GM13977 (cell line): ENCODE measurements around the gene HMOX2.
A peak's percentile ranks its signal among the peaks of the same experiment; 100 is the strongest.

Experiments used
- DNase-seq: peaks from one replicate; pipeline ENCODE4 v3.0.0; 2012; ENCODE audit warnings: low spot score
- in situ Hi-C: fragments of 300-500 bp; cut with MboI; formaldehyde crosslinking; loops from one replicate; pipeline ENCODE4 v1.12.0; 2022; ENCODE audit warnings: low sequenced_read_pairs, low pct_unique_long_range_greater_than_20kb, mixed read lengths, inconsistent platforms; ENCODE audit not compliant: unreplicated experiment
- TF ChIP-seq, protein P1 (sequence below): IDR thresholded peaks from 2 replicates; pipeline ENCODE4 v1.5.1; 2012; ENCODE audit warnings: mild to moderate bottlenecking, control low read depth; ENCODE audit not compliant: insufficient read depth; ENCODE audit errors: extremely low read depth, missing control alignments

Gene HMOX2

DNA sequence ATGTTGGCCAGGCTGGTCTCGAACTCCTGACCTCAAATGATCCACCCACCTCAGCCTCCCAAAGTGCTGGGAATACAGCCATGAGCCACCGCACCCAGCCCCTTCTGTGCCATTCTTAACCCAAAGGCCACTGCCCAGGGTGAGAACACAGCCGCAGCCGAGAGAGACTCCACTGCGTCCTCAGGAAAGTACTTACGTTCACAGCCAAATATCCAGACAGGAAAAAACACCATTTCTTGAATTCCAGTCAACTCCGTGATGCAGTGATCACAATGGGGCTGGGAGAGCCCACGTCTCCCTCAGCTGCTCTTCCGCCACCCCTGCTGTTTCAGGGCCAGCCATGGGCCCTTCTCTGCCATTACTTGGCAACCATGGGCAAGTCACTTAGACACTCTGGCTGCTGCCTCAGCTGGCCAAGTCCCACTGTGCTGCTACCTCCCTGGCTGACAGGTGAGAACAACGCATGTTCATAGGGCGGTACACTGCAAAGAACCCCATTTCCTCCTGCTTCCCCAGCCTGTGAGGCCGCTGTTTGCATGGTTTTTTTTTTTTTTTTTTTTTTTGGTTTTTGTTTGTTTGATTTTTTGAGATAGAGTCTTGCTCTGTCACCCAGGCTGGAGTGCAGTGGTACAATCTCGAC lies 58.1 kb downstream of the HMOX2 start:
- in situ Hi-C loops = no loop called here
- TF ChIP-seq, protein P1, sequence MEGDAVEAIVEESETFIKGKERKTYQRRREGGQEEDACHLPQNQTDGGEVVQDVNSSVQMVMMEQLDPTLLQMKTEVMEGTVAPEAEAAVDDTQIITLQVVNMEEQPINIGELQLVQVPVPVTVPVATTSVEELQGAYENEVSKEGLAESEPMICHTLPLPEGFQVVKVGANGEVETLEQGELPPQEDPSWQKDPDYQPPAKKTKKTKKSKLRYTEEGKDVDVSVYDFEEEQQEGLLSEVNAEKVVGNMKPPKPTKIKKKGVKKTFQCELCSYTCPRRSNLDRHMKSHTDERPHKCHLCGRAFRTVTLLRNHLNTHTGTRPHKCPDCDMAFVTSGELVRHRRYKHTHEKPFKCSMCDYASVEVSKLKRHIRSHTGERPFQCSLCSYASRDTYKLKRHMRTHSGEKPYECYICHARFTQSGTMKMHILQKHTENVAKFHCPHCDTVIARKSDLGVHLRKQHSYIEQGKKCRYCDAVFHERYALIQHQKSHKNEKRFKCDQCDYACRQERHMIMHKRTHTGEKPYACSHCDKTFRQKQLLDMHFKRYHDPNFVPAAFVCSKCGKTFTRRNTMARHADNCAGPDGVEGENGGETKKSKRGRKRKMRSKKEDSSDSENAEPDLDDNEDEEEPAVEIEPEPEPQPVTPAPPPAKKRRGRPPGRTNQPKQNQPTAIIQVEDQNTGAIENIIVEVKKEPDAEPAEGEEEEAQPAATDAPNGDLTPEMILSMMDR = no peak
- no peak for DNase-seq

DNA sequence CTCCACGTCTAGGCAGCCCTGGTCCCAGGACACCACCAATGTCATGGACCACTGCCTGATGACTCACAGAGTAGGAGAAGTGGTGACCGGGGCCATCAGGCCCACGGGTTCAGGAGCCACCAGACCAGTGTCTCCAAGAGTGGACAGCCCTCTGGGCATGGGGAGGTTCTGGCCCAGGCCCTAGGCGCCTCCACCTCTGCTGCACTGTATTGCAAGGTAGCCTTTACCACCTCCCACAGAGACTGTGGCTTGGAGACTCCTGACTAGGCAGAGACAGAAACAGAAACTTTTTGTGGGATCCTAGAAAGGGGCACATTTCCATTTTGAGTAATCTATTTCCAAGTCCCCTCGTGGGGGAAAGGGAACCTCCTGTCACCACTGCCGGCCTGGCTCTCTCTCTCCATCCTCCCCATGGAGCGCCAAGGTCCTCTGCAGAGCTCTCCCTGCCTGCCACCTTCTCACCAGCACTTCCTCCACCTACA lies 59.5 kb downstream of the HMOX2 start:
- in situ Hi-C loops = no loop called here
- no peak for DNase-seq
- TF ChIP-seq, protein P1 = no peak

DNA sequence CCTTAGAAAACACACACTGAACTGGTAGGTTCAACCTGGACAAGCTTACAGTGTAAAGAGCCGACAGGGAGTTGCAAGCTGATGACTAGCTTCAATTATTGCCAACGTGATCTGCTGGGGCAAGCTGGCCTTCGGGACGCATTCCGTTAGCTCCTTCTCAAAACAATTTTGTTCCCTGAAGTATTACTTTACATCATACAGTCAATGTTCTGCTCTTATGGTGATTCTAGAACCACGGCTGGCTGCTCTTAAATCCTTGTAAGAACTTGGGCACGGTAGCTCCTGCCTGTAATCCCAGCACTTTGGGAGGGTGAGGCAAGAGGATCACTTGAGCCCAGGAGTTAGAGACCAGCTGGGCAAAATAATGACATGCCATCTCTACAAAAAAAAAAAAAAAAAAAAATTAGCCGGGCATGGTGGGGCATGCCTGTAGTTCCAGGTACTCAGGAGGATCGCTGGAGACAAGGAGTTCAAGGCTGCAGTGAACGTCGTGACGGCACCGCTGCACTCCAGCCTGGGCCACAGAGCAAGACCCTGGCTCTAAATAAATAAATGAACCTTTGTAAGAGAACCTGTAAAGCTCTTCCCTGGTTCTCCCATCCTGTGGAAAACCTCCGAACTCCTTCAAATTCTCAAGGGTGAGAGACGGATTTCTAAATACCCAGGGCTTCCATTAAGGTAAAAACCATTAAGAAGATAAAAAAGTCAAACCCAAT lies 60.4 kb downstream of the HMOX2 start:
- in situ Hi-C loops = no loop called here
- TF ChIP-seq, protein P1 = no peak
- no peak for DNase-seq

DNA sequence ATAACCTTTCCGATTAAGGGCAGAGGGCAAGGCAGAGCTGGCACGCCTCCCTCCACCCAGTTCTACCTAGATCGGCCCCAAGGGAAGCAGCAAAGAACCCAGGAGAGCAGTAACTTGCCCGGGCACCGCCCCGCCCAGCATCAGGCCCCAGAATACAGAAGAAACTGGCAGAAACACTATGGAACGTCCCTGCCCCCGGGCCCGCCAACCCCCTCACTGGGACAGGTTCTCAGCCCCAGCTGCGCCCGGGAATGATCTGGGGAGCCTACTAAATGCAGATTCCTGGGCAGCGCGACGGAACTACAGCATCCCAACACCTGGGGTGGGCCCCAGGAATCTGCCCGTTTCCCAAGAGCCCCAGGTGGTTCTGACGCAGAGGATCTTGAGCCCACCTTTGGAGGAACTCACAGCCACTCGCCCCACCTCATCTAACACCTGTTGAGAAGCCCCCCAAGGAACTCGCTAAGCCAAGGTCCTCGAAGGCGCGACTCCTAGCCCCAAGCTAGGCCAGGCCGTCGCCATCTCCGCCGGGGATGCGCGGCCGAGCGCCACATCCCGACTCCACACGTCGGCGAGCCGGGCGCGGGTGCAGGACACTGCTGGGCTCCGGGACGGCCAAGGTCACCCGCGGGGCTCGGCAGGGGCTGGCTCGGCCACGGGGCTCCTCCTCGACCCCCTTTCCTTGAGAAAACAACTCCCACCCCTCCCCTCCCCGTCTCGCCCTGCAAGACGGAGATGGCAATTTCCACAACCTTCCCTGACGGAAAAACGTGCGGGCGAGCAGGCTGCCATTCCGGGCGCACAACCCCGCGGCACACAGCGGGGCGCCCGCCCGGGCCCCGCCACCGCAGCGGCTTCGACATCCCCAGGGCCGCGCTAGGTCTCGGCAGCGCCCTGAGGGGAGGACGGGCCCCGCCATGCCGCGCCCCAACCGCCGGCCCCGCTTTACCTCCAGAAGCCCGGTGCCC lies 61.5 kb downstream of the HMOX2 start:
- DNase-seq = no peak

DNA sequence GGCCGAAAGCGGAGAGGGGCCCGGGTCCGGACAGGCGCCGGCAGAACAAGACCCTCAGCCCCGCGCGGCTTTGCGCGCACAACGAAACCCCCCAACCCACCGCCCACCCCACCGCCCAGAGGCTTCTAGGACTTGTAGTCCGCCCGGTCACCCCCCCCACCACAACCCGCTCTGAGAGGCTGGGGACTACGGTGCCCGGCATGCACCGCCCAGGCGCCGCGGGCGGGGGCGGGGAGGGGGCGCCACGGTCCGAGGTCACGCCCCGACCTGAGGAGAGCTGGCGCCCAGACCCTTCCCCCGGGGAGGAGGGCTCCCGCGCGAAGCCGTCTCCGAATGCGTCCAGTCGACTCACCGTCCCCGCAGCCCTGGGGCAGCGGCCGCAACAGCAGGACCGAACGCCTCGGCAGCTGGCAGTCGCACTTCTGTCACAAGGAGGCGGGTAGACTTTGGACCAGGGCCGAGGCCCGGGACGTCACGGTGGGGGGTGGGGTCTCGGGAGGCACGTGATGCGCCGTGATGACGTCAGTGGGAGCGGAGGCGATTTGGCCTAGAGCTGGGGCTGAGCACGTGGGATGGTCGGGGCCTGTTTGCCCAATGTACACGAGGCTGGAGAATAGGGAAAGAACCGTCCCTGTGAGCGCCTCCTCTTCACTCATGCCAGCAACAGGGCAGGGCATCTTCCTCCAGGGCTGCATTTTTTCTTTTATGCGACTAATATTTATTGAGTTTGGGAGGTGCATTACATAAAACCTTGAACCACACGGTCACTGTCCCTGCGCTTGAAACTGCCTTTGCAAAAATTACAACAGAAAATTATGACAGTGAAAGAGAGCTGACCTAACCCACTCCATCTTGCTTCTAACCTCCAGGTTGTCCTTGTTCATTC lies 62.4 kb downstream of the HMOX2 start, which contains the start of gene CDIP1:
Gene CDIP1 (minus strand): TSS at position 424 of the 886 bp plus-strand sequence. CDS start 24,643 bp downstream, outside the sequence.
- in situ Hi-C loops = no loop called here
- DNase-seq = peak; percentile 95
- TF ChIP-seq, protein P1 = no peak

More for the DNA sequence above, 61.5 kb downstream of the HMOX2 start:
- TF ChIP-seq, protein P1 = no peak
- in situ Hi-C loops = no loop called here
